Left ventricle myocardium inferior (tissue), 1 donor: ENCODE data around the gene ITIH5. TPM values are rescaled to one million over a fixed set of nuclear protein-coding genes. Genes with fewer than 3 reads are reported as not detected.

Experiments
- DNase-seq: peaks from one replicate; pipeline ENCODE4 v3.0.0-alpha.2; 2020
- H3K27ac ChIP-seq: fragments of 200-600 bp; replicated peaks from 2 replicates; pipeline ENCODE4 v1.8.0; 2021
- H3K27me3 ChIP-seq: fragments of 200-600 bp; 2 replicates; pipeline ENCODE4 v1.8.0; 2021; ENCODE audit warnings: low read depth
- H3K36me3 ChIP-seq: fragments of 200-600 bp; 2 replicates; pipeline ENCODE4 v1.8.0; 2021
- H3K4me1 ChIP-seq: fragments of 200-600 bp; 2 replicates; pipeline ENCODE4 v1.8.0; 2021
- H3K4me3 ChIP-seq: fragments of 200-600 bp; 2 replicates; pipeline ENCODE4 v1.8.0; 2021; ENCODE audit warnings: mild to moderate bottlenecking, moderate library complexity
- H3K9me3 ChIP-seq: fragments of 200-600 bp; replicated peaks from 2 replicates; pipeline ENCODE4 v1.8.0; 2021
- intact Hi-C: fragments of 100-400 bp; cut with micrococcal nuclease; formaldehyde crosslinking; loops from one replicate; pipeline ENCODE4 v1.11.0; 2022
- total RNA-seq: library from RNA; stranded (reverse); fragmentation: NEBNext Ultra II Directional; extraction: Animal tissue kit (Norgen Biotek cat#: 25700); gene quantifications from one replicate; pipeline ENCODE4 v1.2.1, GENCODE V29; 2021
- TF ChIP-seq, protein P1 (sequence below): fragments of 200-600 bp; IDR thresholded peaks from 2 replicates; pipeline ENCODE4 v1.8.0; 2021; ENCODE audit warnings: antibody characterized with exemption, mild to moderate bottlenecking, borderline replicate concordance
- donor health status: DM: no; HTN: yes; CAD: no; lungs with severe emphysema.

ITIH5 gene
- total RNA-seq, 1 donor from 2014 or later, result 10.8 TPM

DNA sequence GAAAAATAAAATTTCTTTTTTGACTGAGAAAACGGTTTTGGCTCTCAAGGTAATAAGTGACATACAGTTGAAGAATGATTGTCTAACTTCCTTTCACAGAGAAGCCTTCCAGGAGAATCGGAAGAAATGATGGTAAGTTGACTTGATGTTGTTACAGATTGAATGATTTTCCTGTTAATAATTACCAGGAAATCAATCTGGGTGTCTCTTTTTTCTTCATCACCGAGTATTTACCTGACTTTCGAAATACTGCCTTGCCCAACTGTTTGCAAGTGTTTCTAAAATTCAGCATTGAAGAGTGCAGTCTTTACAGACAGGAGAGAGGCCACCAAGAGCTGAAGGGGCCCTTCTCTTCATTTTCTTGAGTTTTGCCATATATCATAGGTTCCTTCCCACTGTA is 40.3 kb upstream of the ITIH5 start:
- Histone ChIP-seq H3K9me3 (no peaks in the 10 kb centered on the region), H3K27ac (no peak overlapping the region), H3K4me3 (no peak overlapping the region), H3K27me3 (peaks cover 51% of the 10 kb centered on the region), H3K4me1 (no peaks in the 10 kb centered on the region), H3K36me3 (no peaks in the 10 kb centered on the region)
- intact Hi-C loops, result no loop called here
- TF ChIP-seq, protein P1, sequence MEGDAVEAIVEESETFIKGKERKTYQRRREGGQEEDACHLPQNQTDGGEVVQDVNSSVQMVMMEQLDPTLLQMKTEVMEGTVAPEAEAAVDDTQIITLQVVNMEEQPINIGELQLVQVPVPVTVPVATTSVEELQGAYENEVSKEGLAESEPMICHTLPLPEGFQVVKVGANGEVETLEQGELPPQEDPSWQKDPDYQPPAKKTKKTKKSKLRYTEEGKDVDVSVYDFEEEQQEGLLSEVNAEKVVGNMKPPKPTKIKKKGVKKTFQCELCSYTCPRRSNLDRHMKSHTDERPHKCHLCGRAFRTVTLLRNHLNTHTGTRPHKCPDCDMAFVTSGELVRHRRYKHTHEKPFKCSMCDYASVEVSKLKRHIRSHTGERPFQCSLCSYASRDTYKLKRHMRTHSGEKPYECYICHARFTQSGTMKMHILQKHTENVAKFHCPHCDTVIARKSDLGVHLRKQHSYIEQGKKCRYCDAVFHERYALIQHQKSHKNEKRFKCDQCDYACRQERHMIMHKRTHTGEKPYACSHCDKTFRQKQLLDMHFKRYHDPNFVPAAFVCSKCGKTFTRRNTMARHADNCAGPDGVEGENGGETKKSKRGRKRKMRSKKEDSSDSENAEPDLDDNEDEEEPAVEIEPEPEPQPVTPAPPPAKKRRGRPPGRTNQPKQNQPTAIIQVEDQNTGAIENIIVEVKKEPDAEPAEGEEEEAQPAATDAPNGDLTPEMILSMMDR, result no peak
- no peak for DNase-seq

DNA sequence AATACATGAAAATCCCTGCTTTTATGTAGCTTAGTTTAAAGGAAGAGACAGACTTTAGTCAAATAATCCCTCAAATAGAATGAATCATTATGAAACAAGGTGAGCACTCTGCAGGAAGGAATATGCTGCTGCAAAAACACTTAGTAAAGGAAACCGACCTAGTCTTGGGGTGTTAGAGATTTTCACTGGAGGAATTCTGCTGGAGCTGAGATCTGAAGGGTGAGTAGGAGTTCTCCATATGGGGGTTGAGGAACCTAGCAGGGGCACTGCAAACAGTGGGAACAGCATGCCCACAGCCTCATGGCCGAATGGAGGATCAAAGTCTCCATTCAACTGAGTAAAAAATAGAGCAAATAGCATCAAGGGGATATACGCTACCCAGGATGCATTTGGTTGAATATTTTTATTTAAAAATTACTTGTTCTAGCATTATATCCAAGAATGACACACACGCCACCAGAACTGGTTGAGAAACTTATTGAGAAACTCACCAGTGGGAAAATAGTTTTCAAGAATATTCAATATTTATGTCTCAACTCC is 39.8 kb upstream of the ITIH5 start:
- no peak for DNase-seq
- no peaks in the 10 kb centered on the region for H3K9me3 ChIP-seq
- peaks cover 56% of the 10 kb centered on the region for H3K27me3 ChIP-seq

DNA sequence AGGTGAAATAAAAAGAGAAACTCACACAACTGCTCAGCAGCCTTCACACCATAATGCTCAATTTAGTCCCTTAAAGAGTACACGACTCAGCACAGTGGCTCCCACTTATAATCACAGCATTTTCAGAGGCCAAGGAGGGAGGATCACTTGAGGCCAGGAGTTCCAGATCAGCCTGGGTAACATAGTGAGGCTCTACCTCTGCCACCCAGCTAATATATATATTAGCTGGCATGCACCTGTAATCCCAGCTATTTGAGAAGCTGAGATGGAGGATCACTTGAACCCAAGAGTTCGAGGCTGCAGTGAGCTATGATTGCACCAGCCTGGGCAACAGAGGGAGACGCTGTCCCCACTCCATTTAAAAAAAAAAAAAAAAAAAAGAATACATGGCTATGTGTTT is 38.6 kb upstream of the ITIH5 start:
- Histone ChIP-seq H3K4me1 (no peaks in the 10 kb centered on the region), H3K27me3 (peaks cover 61% of the 10 kb centered on the region), H3K4me3 (no peak overlapping the region), H3K9me3 (no peaks in the 10 kb centered on the region), H3K36me3 (no peaks in the 10 kb centered on the region), H3K27ac (no peak overlapping the region)
- DNase-seq, result no peak
- intact Hi-C loops, result no loop called here
- TF ChIP-seq, protein P1, result no peak

More for the DNA sequence above, 39.8 kb upstream of the ITIH5 start:
- intact Hi-C loops, result no loop called here
- TF ChIP-seq, protein P1, result no peak
- no peak overlapping the region for H3K4me3 ChIP-seq
- no peak overlapping the region for H3K27ac ChIP-seq
- H3K4me1 ChIP-seq, result no peaks in the 10 kb centered on the region
- H3K36me3 ChIP-seq, result no peaks in the 10 kb centered on the region

DNA sequence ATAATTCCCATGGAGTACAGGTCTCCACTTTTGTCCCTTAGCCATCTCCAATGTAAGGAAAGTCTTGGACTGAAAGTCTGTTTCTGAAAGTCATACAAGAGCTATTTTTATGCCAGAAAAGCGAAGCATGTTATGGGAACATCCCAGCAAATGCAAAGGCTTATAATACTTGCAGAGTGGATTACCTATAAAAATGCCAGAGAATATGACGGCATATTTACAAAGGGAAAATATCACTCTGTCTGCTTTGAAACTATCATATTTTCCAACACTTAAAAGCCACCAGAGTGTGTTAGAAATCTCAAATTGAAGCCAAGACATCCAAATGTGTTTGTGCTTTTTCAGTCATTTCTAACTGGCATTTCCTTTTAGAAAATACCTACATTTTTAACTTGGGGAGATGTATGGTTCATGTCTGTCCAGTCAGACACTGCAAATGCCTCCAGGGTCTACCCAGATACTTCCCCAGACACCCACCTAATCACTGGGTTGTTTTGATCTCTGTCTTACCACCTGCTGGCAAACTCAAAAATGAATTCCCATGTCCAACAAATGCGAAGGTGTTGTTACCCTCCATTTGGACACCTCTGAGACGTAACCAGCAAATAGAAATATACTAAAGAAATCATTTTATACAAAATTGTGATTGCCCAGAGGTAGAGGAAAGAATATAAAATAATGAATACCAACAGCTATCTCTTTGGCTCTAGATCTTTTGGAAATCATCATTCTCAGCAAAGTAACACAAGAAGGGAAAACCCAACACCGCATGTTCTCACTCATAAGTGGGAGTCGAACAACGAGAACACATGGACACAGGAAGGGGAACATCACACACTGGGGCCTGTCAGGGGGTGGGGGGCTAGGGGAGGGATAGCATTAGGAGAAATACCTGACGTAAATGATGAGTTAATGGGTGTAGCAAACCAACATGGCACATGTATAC is 37.6 kb upstream of the ITIH5 start:
- Histone ChIP-seq H3K27ac (no peak overlapping the region), H3K4me1 (no peaks in the 10 kb centered on the region), H3K9me3 (no peaks in the 10 kb centered on the region), H3K4me3 (no peak overlapping the region), H3K36me3 (no peaks in the 10 kb centered on the region), H3K27me3 (peaks cover 66% of the 10 kb centered on the region)
- DNase-seq, result no peak
- TF ChIP-seq, protein P1, result no peak
- intact Hi-C loops, result no loop called here

DNA sequence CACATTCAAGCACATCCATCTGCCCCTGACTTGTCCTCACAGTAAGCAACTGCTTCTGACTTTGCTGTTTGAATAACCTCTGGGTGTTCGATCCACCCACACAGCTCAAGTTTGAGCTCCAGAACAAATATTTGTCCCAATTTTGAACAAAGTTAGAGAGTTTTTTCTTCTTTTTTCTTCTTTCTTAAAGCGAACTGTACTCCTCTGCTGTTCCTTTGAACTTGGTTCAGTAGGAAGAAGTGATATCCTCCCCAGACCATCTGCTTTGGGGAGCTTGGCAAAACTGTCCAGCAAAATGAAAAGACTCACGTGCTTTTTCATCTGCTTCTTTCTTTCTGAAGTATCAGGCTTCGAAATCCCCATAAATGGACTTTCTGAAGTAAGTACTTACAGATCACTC is 36.4 kb upstream of the ITIH5 start, which contains the start of gene ITIH2:
Gene ITIH2, plus strand, starts transcription at position 177 of the 400 bp plus-strand sequence. Its CDS starts 119 bp downstream, at position 296.
- intact Hi-C loops, result no loop called here
- Histone ChIP-seq H3K36me3 (no peaks in the 10 kb centered on the region), H3K27me3 (peaks cover 66% of the 10 kb centered on the region), H3K27ac (no peak within 1 kb of the TSS), H3K4me3 (no peak within 1 kb of the TSS), H3K9me3 (no peaks in the 10 kb centered on the region), H3K4me1 (no peaks in the 10 kb centered on the region)
- TF ChIP-seq, protein P1, result no peak
- no peak for DNase-seq
